Hepatic stellate cell (primary cell): Measurements from ENCODE around the gene TIMM13.
"Not testable (repeated sequence)": the region's sequence is repeated elsewhere in the genome, so short reads cannot be mapped to it uniquely, and the experiment has no call there.

Experiments used
- DNase-seq: peaks from one replicate; pipeline ENCODE4 v3.0.0; 2011; ENCODE audit warnings: low spot score

Gene TIMM13

GRCh38 chr19:2431318-2432055 lies 4.1 kb upstream of the TIMM13 start:
- DNase-seq = no peak

DNA sequence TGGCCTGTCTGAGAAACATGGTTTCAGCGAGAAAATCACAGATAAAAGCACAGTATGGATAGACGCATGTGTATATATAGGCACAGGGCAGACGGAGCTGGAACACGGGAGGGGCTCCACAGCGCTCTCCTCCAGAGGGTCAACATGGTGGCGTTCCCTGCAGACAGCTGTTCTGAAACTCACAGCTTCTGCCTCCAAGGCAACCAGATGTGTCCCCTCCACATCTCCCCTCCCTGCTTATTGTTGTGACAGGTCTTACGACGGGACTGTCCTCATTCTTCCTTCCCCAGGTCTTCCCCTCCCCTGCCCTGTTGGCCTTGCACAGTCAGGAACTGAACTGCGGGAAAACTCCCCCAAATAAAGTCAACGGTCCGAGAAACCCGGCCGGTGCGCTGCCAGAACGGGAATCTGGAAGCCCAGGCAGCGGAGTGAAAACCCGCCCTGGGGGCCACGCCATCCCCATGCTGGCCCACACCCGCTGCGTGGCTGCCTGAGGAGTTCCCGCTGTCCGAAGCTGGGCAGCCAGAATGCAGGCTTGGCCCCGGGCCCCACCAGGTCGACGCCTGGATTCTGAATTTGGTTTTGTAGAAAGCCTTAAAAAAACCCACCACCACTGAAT lies 2.6 kb upstream of the TIMM13 start:
- DNase-seq = no peak

GRCh38 chr19:2428756-2429711 lies 1.6 kb upstream of the TIMM13 start:
- DNase-seq = no peak

- DNase-seq = no peak
Measured at GRCh38 chr19:2428321-2428690, 920 bp upstream of the TIMM13 start.

DNA sequence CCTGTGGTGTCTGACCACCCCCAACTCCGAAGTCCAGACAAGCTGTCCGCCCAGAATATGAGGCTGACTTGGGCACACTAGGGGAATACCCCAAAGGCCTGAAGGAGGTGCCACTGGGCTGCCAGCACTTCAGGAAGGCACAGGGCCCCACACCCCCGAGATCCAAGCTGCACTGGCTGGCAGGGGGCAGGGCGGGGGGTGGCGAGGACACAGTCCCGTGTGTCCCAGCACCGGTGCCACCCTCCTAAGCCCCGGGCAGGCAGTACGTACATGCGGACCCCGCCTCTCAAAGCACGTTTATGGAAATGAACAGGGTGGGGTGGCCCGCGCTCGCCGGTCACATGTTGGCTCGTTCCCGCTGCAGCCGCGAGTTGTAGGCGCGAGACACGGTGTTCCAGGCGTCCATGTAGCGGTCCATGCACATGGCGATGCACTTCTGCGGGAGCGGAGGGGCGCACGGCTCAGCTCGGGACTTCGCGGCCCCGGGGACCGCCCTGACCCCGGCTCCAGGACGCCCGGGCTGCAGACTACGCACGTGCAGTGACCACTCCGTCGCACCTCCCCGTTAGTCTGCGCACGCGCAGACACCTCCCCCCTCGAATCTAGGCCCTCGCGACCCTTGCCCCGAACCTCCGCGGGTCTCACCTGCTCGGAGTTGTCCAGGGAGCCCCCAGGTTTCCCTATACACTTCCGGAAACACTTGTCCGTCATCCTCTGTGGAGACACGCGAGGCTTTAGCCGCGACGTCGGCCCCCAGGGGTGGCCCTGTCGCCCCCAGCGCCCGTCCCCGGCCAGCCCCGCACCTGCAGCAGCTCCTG lies 566 bp downstream of the TIMM13 start:
- peak; percentile 82 for DNase-seq

DNA sequence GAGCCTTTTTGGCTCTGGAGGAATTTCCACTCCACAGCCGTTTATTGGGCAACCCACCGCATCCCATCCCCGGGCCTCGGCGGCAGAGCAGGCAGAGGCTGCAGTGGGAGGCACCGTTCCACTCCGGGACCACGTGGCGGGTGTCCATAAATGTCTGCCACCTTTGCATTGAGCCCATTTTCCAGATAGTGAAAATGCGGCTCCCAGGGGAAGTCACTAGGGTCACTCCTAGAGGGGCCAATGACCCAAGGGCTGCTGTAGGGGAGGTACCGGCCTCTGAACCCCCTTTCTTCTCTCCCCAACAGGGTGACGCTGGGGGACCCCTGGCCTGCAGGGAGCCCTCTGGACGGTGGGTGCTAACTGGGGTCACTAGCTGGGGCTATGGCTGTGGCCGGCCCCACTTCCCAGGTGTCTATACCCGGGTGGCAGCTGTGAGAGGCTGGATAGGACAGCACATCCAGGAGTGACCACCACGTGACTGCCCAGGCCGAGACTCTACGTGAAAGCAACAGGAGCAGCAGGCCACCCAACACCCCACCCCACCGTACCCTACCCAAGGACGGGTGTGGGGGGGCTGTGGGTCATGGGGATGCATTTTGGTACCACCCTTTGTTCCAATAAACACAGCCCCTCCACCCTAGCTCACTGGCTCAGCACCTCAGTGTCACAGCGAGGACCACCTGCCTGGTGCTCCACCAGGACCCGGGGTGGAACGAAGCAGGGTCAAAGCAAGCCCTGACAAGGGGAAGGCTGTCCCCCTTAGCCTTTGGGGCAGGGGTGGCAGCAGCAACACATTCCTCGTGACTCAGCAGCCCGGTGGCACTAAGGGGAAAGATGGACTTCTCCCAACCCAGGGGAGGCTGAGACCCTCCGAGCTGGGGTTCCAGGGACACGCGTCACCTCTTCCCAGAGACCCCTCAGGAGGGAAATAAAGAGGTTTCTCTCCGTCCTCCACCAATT lies 1.5 kb downstream of the TIMM13 start:
- DNase-seq = no peak

DNA sequence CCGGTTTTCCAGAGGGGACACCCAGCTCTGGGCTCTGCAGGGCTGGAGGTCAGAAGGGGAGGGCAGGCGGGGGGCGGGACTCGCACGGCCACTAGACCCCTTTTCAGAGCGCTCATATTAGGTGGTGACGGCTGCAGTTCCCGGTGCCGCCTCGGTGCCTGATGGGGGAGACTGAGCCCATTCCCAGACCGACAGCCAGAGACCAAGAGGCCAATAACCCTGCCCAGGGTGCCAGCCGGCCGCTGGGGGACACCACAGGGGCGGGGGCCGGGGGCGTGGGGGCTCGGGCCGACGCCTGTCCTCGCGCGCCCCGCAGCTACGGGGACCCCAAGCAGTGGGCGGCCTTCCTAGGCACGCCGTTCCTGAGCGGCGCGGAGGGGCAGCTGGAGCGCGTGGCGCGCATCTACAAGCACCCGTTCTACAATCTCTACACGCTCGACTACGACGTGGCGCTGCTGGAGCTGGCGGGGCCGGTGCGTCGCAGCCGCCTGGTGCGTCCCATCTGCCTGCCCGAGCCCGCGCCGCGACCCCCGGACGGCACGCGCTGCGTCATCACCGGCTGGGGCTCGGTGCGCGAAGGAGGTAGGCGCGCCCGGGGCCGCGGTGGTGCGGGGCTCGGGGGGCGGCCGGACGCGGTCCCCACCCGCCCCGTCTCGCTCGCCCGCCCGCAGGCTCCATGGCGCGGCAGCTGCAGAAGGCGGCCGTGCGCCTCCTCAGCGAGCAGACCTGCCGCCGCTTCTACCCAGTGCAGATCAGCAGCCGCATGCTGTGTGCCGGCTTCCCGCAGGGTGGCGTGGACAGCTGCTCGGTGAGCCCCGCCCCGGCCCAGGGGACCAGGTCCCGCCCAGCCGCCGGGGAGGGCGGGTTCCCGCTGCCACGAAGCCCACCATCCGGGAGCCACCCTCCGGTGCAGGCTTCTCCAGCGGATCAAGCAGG lies 2.4 kb downstream of the TIMM13 start:
- DNase-seq = peak; percentile 56

GRCh38 chr19:2423915-2424685 lies 3.3 kb downstream of the TIMM13 start:
- DNase-seq = no peak

DNA sequence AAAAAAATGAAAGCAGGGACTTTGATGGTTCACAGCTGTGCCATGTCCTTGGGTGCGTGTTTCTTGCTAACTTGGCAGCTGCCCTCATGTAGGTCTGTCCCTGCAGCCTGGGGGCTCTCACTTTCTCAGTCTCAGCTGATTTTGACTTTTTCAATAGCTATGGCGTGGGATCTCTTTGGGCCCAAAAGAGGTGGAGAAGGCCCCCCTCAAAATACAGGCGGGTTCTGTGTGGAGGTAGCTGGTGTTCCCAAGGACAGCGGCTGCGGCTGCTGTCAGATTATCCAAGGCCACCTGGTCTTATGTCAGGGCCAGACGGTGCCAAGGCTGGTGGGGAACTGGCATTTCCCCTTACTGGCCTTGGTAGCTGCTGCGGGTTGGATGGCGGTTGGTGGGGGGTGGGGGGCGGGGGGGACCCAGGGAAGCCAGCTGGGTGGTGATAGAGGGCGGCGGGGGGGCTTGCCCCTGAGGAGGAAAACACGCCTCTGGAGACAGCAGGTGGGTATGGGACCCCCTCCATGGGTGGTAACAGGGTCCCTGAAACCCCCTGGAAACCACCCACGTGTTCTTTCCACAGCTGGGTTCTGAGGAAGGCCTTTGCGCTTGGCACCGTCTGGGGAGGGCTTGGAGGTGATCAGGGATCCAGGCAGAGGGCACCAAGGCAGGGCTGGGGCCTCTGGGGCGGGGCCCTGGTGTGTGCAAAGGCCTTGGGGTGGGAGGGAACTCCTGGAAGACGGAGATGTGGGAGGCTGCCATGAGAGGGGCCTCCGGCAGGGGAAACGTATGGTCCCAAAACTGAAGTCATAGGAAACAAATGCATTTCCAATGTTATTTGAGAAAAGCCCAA lies 4.1 kb downstream of the TIMM13 start:
- no peak for DNase-seq

DNA sequence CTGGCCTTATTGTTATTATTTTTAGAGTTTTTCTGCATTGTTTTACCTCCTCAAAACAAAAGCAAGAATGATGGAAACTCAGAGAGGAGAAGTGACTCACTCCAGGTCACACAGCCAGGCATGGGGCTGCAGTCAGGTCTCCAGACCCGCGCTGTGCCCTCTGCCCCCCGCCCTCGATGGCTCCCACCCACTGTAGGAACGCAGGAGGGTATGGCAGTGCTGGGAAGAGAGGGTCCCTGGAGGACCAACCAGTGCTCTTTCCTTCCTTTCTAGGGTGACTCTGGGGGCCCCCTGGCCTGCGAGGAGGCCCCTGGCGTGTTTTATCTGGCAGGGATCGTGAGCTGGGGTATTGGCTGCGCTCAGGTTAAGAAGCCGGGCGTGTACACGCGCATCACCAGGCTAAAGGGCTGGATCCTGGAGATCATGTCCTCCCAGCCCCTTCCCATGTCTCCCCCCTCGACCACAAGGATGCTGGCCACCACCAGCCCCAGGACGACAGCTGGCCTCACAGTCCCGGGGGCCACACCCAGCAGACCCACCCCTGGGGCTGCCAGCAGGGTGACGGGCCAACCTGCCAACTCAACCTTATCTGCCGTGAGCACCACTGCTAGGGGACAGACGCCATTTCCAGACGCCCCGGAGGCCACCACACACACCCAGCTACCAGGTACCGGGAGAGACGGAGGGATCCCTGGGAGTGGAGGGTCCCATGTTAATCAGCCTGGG lies 5.6 kb downstream of the TIMM13 start:
- DNase-seq = no peak

- DNase-seq = no peak
Measured at GRCh38 chr19:2420490-2420889, 6.9 kb downstream of the TIMM13 start.

DNA sequence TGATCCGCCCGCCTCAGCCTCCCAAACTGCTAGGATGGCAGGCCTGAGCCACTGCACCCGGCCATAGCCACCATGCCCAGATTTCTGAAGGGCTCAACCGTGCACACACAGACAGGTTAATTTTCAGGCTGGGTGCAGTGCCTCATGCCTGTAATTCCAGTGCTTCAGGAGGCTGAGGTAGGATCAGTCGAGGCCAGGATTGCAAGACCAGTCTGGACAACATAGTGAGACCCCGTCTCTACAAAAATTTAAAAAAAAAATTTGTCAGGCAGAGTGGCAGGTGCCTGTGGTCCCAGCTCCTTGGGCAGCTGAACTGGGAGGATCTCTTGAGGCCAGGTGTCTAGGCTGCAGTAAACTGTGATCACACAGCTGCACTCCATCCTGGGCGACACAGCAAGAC lies 7.6 kb downstream of the TIMM13 start:
- DNase-seq = no peak

- DNase-seq = no peak
Measured at GRCh38 chr19:2417881-2418406, 9.4 kb downstream of the TIMM13 start.

GRCh38 chr19:2417436-2417835 lies 9.9 kb downstream of the TIMM13 start:
- DNase-seq = not testable (repeated sequence)

- DNase-seq = no peak
Measured at GRCh38 chr19:2416321-2417097, 10.9 kb downstream of the TIMM13 start.

DNA sequence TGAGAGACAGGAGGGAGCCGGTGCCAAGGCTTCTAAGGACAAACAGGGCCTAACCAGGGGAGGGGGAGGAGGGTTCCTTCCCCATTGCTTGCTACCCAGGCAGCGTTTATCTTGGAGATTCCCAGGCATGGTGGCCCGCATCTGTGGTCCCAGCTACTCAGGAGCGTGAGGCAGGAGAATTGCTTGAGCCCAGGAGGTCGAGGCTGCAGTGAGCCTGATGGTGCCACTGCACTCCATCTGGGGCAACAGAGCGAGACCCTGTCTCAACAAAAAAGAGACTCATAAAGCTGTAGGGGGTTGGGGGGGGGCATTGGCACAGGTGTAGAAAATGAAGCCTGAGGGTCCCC lies 11.4 kb downstream of the TIMM13 start:
- no peak for DNase-seq
